CD8-positive, alpha-beta memory T cell (primary cell): ENCODE measurements around the gene IRX5. TPM values are rescaled to one million over a fixed set of nuclear protein-coding genes. Genes with fewer than 3 reads are reported as not detected.

Experiments used
- CTCF ChIA-PET: fragments of 350-600 bp; sonication (Branson Sonifier 250); formaldehyde crosslinking; loops from one replicate; lab custom pipeline; 2021; ENCODE audit warnings: antibody characterized with exemption; lab: Charles Lee
- POLR2A ChIA-PET: fragments of 350-600 bp; sonication (Branson Sonifier 250); formaldehyde crosslinking; loops from one replicate; lab custom pipeline; 2021; ENCODE audit warnings: antibody characterized with exemption; lab: Charles Lee
- DNase-seq, 5 donors: peaks; one replicate each; pipeline versions ENCODE4 v3.0.0 to v3.0.0-alpha.2; 2020 to 2022; ENCODE audit warnings: mixed read lengths in 1 of 5
- H3K27ac ChIP-seq: one replicate; pipeline ENCODE4 v1.7.0; 2013; ENCODE audit warnings: low read depth, mild to moderate bottlenecking, low read length, moderate library complexity
- H3K27me3 ChIP-seq: 2 replicates; pipeline ENCODE4 v1.7.0; 2013; ENCODE audit warnings: low read length, mild to moderate bottlenecking; ENCODE audit not compliant: insufficient read depth, poor library complexity, severe bottlenecking
- H3K36me3 ChIP-seq: 2 replicates; pipeline ENCODE4 v1.7.0; 2013; ENCODE audit warnings: mild to moderate bottlenecking, low read length, moderate library complexity; ENCODE audit not compliant: insufficient read depth
- H3K4me1 ChIP-seq: 2 replicates; pipeline ENCODE4 v1.7.0; 2013; ENCODE audit warnings: mild to moderate bottlenecking, low read length, moderate library complexity; ENCODE audit not compliant: insufficient read depth
- H3K4me3 ChIP-seq: 2 replicates; pipeline ENCODE4 v1.7.0; 2013; ENCODE audit warnings: mild to moderate bottlenecking, low read length
- H3K9me3 ChIP-seq: 2 replicates; pipeline ENCODE4 v1.7.0; 2013; ENCODE audit warnings: mild to moderate bottlenecking, low read length
- H3K27ac Mint-ChIP-seq, 8 donors: one replicate each; pipeline ENCODE4 v1.8.0; 2020 to 2021; ENCODE audit warnings: mixed read lengths in 8 of 8, mild to moderate bottlenecking in 6 of 8, inconsistent platforms in 3 of 8, moderate library complexity in 3 of 8
- H3K27me3 Mint-ChIP-seq, 2 donors: one replicate each; pipeline ENCODE4 v1.8.0; 2020 to 2021; ENCODE audit warnings: mixed read lengths in 2 of 2, mild to moderate bottlenecking in 1 of 2, moderate library complexity in 1 of 2
- H3K36me3 Mint-ChIP-seq, 3 donors: one replicate each; pipeline ENCODE4 v1.8.0; 2020 to 2021; ENCODE audit warnings: mixed read lengths in 3 of 3, inconsistent platforms in 1 of 3, mild to moderate bottlenecking in 1 of 3
- H3K4me1 Mint-ChIP-seq, 3 donors: one replicate each; pipeline ENCODE4 v1.8.0; 2020 to 2021; ENCODE audit warnings: mixed read lengths in 3 of 3, inconsistent platforms in 1 of 3, mild to moderate bottlenecking in 1 of 3
- H3K4me3 Mint-ChIP-seq, 7 donors: one replicate each; pipeline ENCODE4 v1.8.0; 2020 to 2021; ENCODE audit warnings: mixed read lengths in 7 of 7, mild to moderate bottlenecking in 6 of 7, moderate library complexity in 4 of 7, inconsistent platforms in 2 of 7
- H3K9me3 Mint-ChIP-seq, 5 donors: one replicate each; pipeline ENCODE4 v1.8.0; 2020 to 2022; ENCODE audit warnings: mixed read lengths in 5 of 5, mild to moderate bottlenecking in 3 of 5, moderate library complexity in 2 of 5, inconsistent platforms in 1 of 5
- polyA plus RNA-seq: library from polyadenylated mRNA; unstranded; fragments of 300-500 nt; fragmentation: Illumina TruSeq; gene quantifications from one replicate; pipeline ENCODE4 v1.2.3, GENCODE V29; 2021
- total RNA-seq, 2 experiments: library from RNA; stranded (reverse); gene quantifications; one replicate each; pipeline ENCODE4 v1.2.3, GENCODE V29; 2021

Gene IRX5
- not detected for total RNA-seq
- not detected for polyA plus RNA-seq

DNA sequence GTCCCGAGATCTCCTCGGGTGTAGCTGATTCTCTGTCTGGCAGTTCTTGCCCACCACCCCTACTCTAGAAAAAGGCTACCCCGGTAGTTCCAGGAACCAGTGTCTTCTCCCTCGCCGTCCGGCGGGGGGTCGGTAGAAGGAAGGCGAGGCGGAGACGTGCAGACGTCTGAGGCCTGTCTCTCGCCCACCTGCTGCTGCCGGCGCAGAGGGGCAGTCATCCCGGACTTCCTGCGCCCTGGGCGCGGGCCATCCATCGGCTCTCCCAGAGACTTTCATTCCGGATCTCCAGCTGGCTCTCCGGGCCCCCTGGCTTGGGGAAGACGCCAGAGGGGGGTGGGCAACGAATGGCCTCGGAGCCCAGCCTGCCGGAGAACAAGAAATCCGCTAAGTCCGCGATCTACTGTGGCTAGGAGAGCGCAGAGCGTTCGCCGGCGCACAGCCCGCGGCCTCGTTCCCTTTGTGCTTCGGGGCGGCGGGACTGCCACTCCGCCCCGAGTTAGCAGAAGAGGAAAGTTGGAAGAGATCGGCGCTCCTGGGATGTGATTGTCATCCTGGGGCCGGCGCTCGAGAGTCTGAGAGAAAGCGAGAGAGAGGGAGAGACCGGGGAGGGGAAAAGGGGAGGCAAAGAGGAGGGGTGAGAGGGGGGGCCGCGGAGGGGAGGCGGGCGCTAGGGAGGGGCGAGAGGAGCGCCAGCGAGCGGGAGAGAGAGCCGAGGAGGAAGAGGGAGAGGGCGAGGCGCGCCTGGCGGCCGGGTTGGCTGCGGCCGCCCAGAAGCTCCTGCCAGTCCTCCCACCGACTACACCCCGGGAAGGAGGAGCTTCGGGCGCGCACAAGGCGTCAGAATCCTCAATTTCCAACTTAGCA, at the start of gene IRX5:
TSS of gene IRX5 (plus strand) at position 861 of the 864 bp plus-strand sequence. CDS start 334 bp downstream, outside the sequence.
- H3K27me3 ChIP-seq, result peaks cover 53% of the 10 kb centered on the region
- peaks cover 21 to 39% (median 28%) of the 10 kb centered on the region in 3 donors for H3K4me1 Mint-ChIP-seq
- no peaks in the 10 kb centered on the region for H3K36me3 ChIP-seq
- H3K27ac Mint-ChIP-seq, result peak within 1 kb of the TSS in 7 of 8 donors; percentile 22 to 89 (median 66)
- peaks cover 14 to 22% (median 15%) of the 10 kb centered on the region in 5 donors for H3K9me3 Mint-ChIP-seq
- POLR2A ChIA-PET, result no interaction called here
- DNase-seq, result peak in 1 of 5 donors; percentile 19
- H3K27ac ChIP-seq, result peak within 1 kb of the TSS; percentile 31
- peak within 1 kb of the TSS; percentile 50 for H3K4me3 ChIP-seq
- peaks cover 0 to 3% (median 0%) of the 10 kb centered on the region in 3 donors for H3K36me3 Mint-ChIP-seq
- H3K9me3 ChIP-seq, result no peaks in the 10 kb centered on the region
- CTCF ChIA-PET, result no interaction called here
- peak within 1 kb of the TSS; percentile 87 to 94 (median 89) for H3K4me3 Mint-ChIP-seq
- H3K27me3 Mint-ChIP-seq, result peaks cover 63 to 73% of the 10 kb centered on the region in 2 donors
- peaks cover 18% of the 10 kb centered on the region for H3K4me1 ChIP-seq

DNA sequence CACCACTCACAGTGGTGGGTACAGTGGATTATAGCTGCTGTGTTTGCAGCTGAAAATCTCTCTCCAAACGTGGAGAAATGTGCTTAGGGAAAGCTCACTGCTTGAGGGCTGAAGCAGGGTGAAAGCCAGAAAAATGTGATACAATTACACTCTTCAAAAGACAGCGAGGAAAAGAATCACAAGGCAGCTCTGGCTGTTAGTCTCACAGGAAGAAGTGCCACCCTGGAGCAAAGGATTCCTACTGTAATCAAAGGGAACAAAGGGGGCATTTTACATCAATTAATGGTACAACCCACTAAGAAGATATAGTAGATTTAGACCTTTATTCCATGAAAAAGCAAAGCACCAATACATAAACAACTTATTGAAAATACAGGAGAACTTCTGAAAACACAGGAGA, 48.1 kb upstream of the IRX5 start:
- Mint-ChIP-seq H3K4me3 (no peak overlapping the region), H3K27me3 (peaks cover 6 to 10% of the 10 kb centered on the region in 2 donors), H3K27ac (no peak overlapping the region), H3K4me1 (no peaks in the 10 kb centered on the region), H3K36me3 (no peaks in the 10 kb centered on the region), H3K9me3 (peaks cover 0 to 16% (median 4%) of the 10 kb centered on the region in 5 donors)
- Histone ChIP-seq H3K27ac (no peak overlapping the region), H3K9me3 (no peaks in the 10 kb centered on the region), H3K4me1 (no peaks in the 10 kb centered on the region), H3K27me3 (no peaks in the 10 kb centered on the region), H3K4me3 (no peak overlapping the region), H3K36me3 (no peaks in the 10 kb centered on the region)
- no peak for DNase-seq
- ChIA-PET POLR2A (no interaction called here), CTCF (no interaction called here)

DNA sequence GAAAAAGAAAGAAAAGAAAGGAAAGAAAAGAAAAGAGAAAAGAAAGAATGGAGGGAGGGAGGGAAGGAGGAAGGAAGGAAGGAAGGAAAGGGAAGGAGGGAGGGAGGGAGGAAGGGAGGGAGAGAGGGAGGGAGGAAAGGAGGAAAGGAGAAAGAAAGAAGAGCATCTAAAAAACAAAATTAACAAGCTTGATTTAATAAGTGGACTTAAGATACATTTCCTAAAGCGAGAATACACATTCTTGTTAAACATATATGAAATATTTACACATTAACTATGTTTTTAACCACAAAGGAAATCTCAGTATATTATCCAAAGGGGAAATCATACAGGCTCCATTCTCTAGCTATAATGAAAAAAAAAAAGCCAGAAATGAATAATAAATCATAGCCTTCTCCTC, 47.3 kb upstream of the IRX5 start:
- ChIA-PET POLR2A (no interaction called here), CTCF (no interaction called here)
- Histone ChIP-seq H3K4me1 (no peaks in the 10 kb centered on the region), H3K27ac (no peak overlapping the region), H3K4me3 (no peak overlapping the region), H3K36me3 (no peaks in the 10 kb centered on the region), H3K27me3 (no peaks in the 10 kb centered on the region), H3K9me3 (no peaks in the 10 kb centered on the region)
- no peak for DNase-seq
- Mint-ChIP-seq H3K27me3 (peaks cover 6 to 10% of the 10 kb centered on the region in 2 donors), H3K4me3 (no peak overlapping the region), H3K4me1 (no peaks in the 10 kb centered on the region), H3K36me3 (no peaks in the 10 kb centered on the region), H3K9me3 (peaks cover 0 to 16% (median 4%) of the 10 kb centered on the region in 5 donors), H3K27ac (no peak overlapping the region)

DNA sequence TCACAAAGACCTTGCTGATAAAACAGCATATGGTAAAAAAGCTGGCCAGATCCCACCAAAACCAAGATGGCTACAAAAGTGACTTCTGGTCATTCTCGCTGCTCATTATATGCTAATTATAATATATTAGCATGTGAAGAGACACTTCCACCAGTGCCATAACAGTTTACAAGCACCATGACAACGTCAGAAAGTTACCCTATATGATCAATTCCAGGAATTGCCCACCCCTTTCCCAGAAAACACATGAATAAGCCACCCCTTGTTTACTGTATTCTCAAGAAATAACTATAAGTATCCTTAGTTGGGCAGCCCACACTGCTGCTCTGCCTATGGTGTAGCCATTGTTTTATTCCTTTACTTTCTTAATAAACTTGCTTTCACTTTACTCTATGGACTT, 44.6 kb upstream of the IRX5 start:
- Histone ChIP-seq H3K4me3 (no peak overlapping the region), H3K4me1 (no peaks in the 10 kb centered on the region), H3K27me3 (no peaks in the 10 kb centered on the region), H3K36me3 (no peaks in the 10 kb centered on the region), H3K9me3 (no peaks in the 10 kb centered on the region), H3K27ac (no peak overlapping the region)
- DNase-seq, result no peak
- Mint-ChIP-seq H3K4me3 (no peak overlapping the region), H3K36me3 (no peaks in the 10 kb centered on the region), H3K9me3 (peaks cover 0 to 16% (median 4%) of the 10 kb centered on the region in 5 donors), H3K27me3 (peaks cover 6 to 7% of the 10 kb centered on the region in 2 donors), H3K27ac (no peak overlapping the region), H3K4me1 (no peaks in the 10 kb centered on the region)
- ChIA-PET CTCF (no interaction called here), POLR2A (no interaction called here)

- no peak overlapping the region for H3K4me3 ChIP-seq
- no peaks in the 10 kb centered on the region for H3K4me1 Mint-ChIP-seq
- CTCF ChIA-PET, result interaction anchor here (0.8 kb wide), 1 partner anchor 10 kb away, joined by 3 read pairs; no protein-coding TSS in a partner anchor
Observed at GRCh38 chr16:54890381-54890780, 40.3 kb upstream of the IRX5 start.

GRCh38 chr16:54891346-54891745, 39.3 kb upstream of the IRX5 start:
- Histone ChIP-seq H3K4me1 (no peaks in the 10 kb centered on the region), H3K4me3 (no peak overlapping the region), H3K27me3 (no peaks in the 10 kb centered on the region), H3K27ac (no peak overlapping the region), H3K36me3 (no peaks in the 10 kb centered on the region), H3K9me3 (no peaks in the 10 kb centered on the region)
- peaks cover 0 to 4% (median 1%) of the 10 kb centered on the region in 5 donors for H3K9me3 Mint-ChIP-seq
- POLR2A ChIA-PET, result no interaction called here
- no peak for DNase-seq
- no peak overlapping the region for H3K4me3 Mint-ChIP-seq
- H3K4me1 Mint-ChIP-seq, result no peaks in the 10 kb centered on the region
- CTCF ChIA-PET, result no interaction called here
- no peaks in the 10 kb centered on the region for H3K27me3 Mint-ChIP-seq
- no peaks in the 10 kb centered on the region for H3K36me3 Mint-ChIP-seq
- no peak overlapping the region for H3K27ac Mint-ChIP-seq

More at GRCh38 chr16:54890381-54890780, 40.3 kb upstream of the IRX5 start:
- no peaks in the 10 kb centered on the region for H3K36me3 ChIP-seq
- Mint-ChIP-seq H3K4me3 (no peak overlapping the region), H3K36me3 (no peaks in the 10 kb centered on the region), H3K27ac (no peak overlapping the region), H3K27me3 (no peaks in the 10 kb centered on the region), H3K9me3 (peaks cover 0 to 4% (median 1%) of the 10 kb centered on the region in 5 donors)
- H3K9me3 ChIP-seq, result no peaks in the 10 kb centered on the region
- POLR2A ChIA-PET, result no interaction called here
- H3K27ac ChIP-seq, result no peak overlapping the region
- H3K27me3 ChIP-seq, result no peaks in the 10 kb centered on the region
- DNase-seq, result no peak
- H3K4me1 ChIP-seq, result no peaks in the 10 kb centered on the region

- H3K36me3 ChIP-seq, result no peaks in the 10 kb centered on the region
- no peak overlapping the region for H3K4me3 ChIP-seq
- H3K27me3 ChIP-seq, result no peaks in the 10 kb centered on the region
- no peak overlapping the region for H3K27ac ChIP-seq
- no peaks in the 10 kb centered on the region for H3K4me1 ChIP-seq
- Mint-ChIP-seq H3K9me3 (peaks cover 0 to 7% (median 2%) of the 10 kb centered on the region in 5 donors), H3K4me3 (no peak overlapping the region), H3K27me3 (no peaks in the 10 kb centered on the region), H3K4me1 (no peaks in the 10 kb centered on the region), H3K36me3 (no peaks in the 10 kb centered on the region), H3K27ac (no peak overlapping the region)
- ChIA-PET CTCF (no interaction called here), POLR2A (no interaction called here)
- DNase-seq, result no peak
- H3K9me3 ChIP-seq, result no peaks in the 10 kb centered on the region
Observed at GRCh38 chr16:54892981-54893380, 37.7 kb upstream of the IRX5 start.

- peaks cover 8 to 11% (median 10%) of the 10 kb centered on the region in 5 donors for H3K9me3 Mint-ChIP-seq
- ChIA-PET POLR2A (no interaction called here), CTCF (no interaction called here)
- H3K4me1 Mint-ChIP-seq, result no peaks in the 10 kb centered on the region
- no peak overlapping the region for H3K4me3 ChIP-seq
- no peaks in the 10 kb centered on the region for H3K36me3 ChIP-seq
- no peaks in the 10 kb centered on the region for H3K4me1 ChIP-seq
- DNase-seq, result no peak
- H3K27ac ChIP-seq, result no peak overlapping the region
- no peak overlapping the region for H3K4me3 Mint-ChIP-seq
- H3K27me3 Mint-ChIP-seq, result peaks cover 0 to 3% of the 10 kb centered on the region in 2 donors
- no peaks in the 10 kb centered on the region for H3K9me3 ChIP-seq
- H3K27ac Mint-ChIP-seq, result no peak overlapping the region
- H3K27me3 ChIP-seq, result no peaks in the 10 kb centered on the region
- no peaks in the 10 kb centered on the region for H3K36me3 Mint-ChIP-seq
Observed at GRCh38 chr16:54897930-54898329, 32.7 kb upstream of the IRX5 start.
